ENCODE data around the gene TTC28. TPM values are rescaled to one million over a fixed set of nuclear protein-coding genes. Genes with fewer than 3 reads are reported as not detected.

The TTC28 gene
- total and polyA plus RNA-seq, 10 of the 15 experiments (the other 5 are each of a cell fraction or from before 2014, with no cell fraction given): 0.15 to 8.4 (median 1.4) TPM

DNA sequence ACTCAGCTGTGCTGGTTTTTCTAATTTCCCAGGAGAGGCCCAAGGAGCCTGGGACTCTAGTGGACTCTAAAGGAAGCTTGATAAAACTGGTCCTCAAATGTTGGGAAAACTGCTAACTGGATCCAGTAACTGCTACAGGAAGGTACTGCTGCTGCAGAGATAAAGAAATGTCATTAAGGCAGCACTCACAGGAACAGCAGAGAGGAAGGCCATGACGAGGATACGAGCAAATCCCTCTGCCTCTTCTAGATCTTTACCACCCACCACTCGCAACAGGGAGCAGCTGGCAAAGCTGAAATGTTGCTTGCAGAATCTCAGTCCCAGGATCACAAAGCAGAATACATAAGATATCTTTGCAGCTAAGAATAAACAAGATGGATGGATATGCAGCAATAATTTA, 23.5 kb downstream of the TTC28 start:
- FAIRE-seq (no peak), DNase-seq (ENCODE audit: low read depth, low spot score) (no peak), ATAC-seq (no peak)
- Histone ChIP-seq H3K36me3 (ENCODE audit: control insufficient read depth in 2 of 2, insufficient read depth in 2 of 2, low read length in 1 of 2) (no peaks in the 10 kb centered on the region), H2AFZ (ENCODE audit: control insufficient read depth, low read depth, low read length) (no peak overlapping the region), H3K4me2 (ENCODE audit: control insufficient read depth, insufficient read depth) (no peak overlapping the region), H3K27me3 (replicated peaks in 1 of 2; ENCODE audit: control insufficient read depth in 2 of 2, insufficient read depth in 2 of 2, low read length in 1 of 2) (peaks cover 0 to 2% of the 10 kb centered on the region in 2 experiments; a peak in 2 of 4 replicates), H3K4me3 (no peak overlapping the region), H3K4me1 (ENCODE audit: control insufficient read depth, insufficient read depth, low read length) (no peaks in the 10 kb centered on the region), H3K79me2 (ENCODE audit: control insufficient read depth, insufficient read depth, low read length) (no peaks in the 10 kb centered on the region), H3K9ac (ENCODE audit: control insufficient read depth, insufficient read depth, low read length) (no peak overlapping the region), H3K27ac (ENCODE audit: control insufficient read depth, insufficient read depth) (no peak overlapping the region), H3K9me3 (replicated peaks; ENCODE audit: control insufficient read depth, insufficient read depth, low read length) (no peaks in the 10 kb centered on the region), H4K20me1 (ENCODE audit: control insufficient read depth, insufficient read depth) (no peaks in the 10 kb centered on the region)
- ChIA-PET POLR2A (interaction anchor here (0.6 kb wide), 1 partner anchor 311 kb away, joined by 3 read pairs; no protein-coding TSS in a partner anchor), SMC1A (ENCODE audit: uncharacterized antibody, unreplicated experiment) (no interaction called here), RAD21 (ENCODE audit: unreplicated experiment) (no interaction called here), CTCF (no interaction called here)
- BruUV-seq (replicated peaks): no TSS peak
- intact Hi-C loops (cut with micrococcal nuclease; ENCODE audit: unreplicated experiment) (no loop called here), in situ Hi-C loops (cut with MboI) (no loop called here)
- WGBS (ENCODE audit: insufficient coverage, insufficient replicate concordance, low lambda C conversion rate, missing lambda C conversion rate): 60% methylated on average over 3 of the region's 3 CpGs
- TF ChIP-seq, protein P1, sequence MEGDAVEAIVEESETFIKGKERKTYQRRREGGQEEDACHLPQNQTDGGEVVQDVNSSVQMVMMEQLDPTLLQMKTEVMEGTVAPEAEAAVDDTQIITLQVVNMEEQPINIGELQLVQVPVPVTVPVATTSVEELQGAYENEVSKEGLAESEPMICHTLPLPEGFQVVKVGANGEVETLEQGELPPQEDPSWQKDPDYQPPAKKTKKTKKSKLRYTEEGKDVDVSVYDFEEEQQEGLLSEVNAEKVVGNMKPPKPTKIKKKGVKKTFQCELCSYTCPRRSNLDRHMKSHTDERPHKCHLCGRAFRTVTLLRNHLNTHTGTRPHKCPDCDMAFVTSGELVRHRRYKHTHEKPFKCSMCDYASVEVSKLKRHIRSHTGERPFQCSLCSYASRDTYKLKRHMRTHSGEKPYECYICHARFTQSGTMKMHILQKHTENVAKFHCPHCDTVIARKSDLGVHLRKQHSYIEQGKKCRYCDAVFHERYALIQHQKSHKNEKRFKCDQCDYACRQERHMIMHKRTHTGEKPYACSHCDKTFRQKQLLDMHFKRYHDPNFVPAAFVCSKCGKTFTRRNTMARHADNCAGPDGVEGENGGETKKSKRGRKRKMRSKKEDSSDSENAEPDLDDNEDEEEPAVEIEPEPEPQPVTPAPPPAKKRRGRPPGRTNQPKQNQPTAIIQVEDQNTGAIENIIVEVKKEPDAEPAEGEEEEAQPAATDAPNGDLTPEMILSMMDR (IDR thresholded peaks at IDR 0.05 in 2 of 3, conservative IDR thresholded peaks at IDR 0.05 in 1 of 3; ENCODE audit: control insufficient read depth in 2 of 3, extremely low read depth in 1 of 3, insufficient read depth in 1 of 3, low read depth in 3 of 3, low read length in 3 of 3): no peak
- TF ChIP-seq JUND (IDR thresholded peaks at IDR 0.05; ENCODE audit: low read depth, low read length) (no peak), SUPT20H (IDR thresholded peaks at IDR 0.05; ENCODE audit: borderline replicate concordance, control insufficient read depth, low read depth, low read length) (no peak), HDAC6 (IDR thresholded peaks at IDR 0.05; ENCODE audit: unreplicated experiment) (no peak)

DNA sequence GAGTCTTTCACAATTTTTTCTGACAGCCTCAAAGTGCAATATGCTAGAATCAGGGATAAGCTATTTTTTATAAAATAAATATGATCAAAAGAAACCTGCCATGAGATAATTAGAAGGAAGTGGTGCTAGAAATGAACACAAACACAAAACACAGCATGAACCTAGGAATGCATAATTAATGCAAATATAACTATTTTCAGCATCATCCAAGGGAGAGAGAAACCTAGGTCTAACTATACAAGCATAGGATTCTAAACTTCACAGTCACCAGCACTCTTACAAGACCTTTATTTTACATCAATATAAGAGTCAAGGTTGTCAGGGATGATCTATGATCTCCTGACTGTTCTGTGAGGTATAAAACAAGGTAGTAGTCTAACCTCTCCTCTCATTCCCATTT, 29.2 kb downstream of the TTC28 start:
- no peaks in the 10 kb centered on the region; a peak in 1 of 4 replicates for H3K27me3 ChIP-seq (replicated peaks in 1 of 2; ENCODE audit: control insufficient read depth in 2 of 2, insufficient read depth in 2 of 2, low read length in 1 of 2)
- H3K4me3 ChIP-seq: no peak overlapping the region
- ChIA-PET CTCF (no interaction called here), POLR2A (no interaction called here), RAD21 (ENCODE audit: unreplicated experiment) (no interaction called here), SMC1A (ENCODE audit: uncharacterized antibody, unreplicated experiment) (no interaction called here)
- no peak for FAIRE-seq
- no peak for ATAC-seq
- intact Hi-C loops (cut with micrococcal nuclease; ENCODE audit: unreplicated experiment): no loop called here
- no peaks in the 10 kb centered on the region for H3K9me3 ChIP-seq (replicated peaks; ENCODE audit: control insufficient read depth, insufficient read depth, low read length)
- no peak overlapping the region for H3K27ac ChIP-seq (ENCODE audit: control insufficient read depth, insufficient read depth)
- in situ Hi-C loops (cut with MboI): loop anchor here (5.0 kb wide), 1 partner anchor 42 kb away; no protein-coding TSS in a partner anchor
- H3K36me3 ChIP-seq (ENCODE audit: control insufficient read depth in 2 of 2, insufficient read depth in 2 of 2, low read length in 1 of 2): no peaks in the 10 kb centered on the region
- no peak overlapping the region for H3K9ac ChIP-seq (ENCODE audit: control insufficient read depth, insufficient read depth, low read length)
- DNase-seq (ENCODE audit: low read depth, low spot score): no peak
- H3K79me2 ChIP-seq (ENCODE audit: control insufficient read depth, insufficient read depth, low read length): no peaks in the 10 kb centered on the region
- BruUV-seq (replicated peaks): no TSS peak
- no peaks in the 10 kb centered on the region for H4K20me1 ChIP-seq (ENCODE audit: control insufficient read depth, insufficient read depth)
- H3K4me1 ChIP-seq (ENCODE audit: control insufficient read depth, insufficient read depth, low read length): no peaks in the 10 kb centered on the region
- H2AFZ ChIP-seq (ENCODE audit: control insufficient read depth, low read depth, low read length): no peak overlapping the region
- H3K4me2 ChIP-seq (ENCODE audit: control insufficient read depth, insufficient read depth): no peak overlapping the region
- no peak for TF ChIP-seq POU2F2 (IDR thresholded peaks at IDR 0.05; ENCODE audit: borderline replicate concordance, low read depth, low read length)
- TF ChIP-seq PAX5 (IDR thresholded peaks at IDR 0.05; ENCODE audit: borderline replicate concordance, low read depth, low read length): no peak
- no peak for TF ChIP-seq DPF2 (IDR thresholded peaks at IDR 0.05)
- no peak for TF ChIP-seq IKZF1 (conservative IDR thresholded peaks at IDR 0.05)
- TF ChIP-seq KAT2A (conservative IDR thresholded peaks at IDR 0.05; ENCODE audit: control insufficient read depth, low read depth, low read length): no peak
- TF ChIP-seq, protein P2, sequence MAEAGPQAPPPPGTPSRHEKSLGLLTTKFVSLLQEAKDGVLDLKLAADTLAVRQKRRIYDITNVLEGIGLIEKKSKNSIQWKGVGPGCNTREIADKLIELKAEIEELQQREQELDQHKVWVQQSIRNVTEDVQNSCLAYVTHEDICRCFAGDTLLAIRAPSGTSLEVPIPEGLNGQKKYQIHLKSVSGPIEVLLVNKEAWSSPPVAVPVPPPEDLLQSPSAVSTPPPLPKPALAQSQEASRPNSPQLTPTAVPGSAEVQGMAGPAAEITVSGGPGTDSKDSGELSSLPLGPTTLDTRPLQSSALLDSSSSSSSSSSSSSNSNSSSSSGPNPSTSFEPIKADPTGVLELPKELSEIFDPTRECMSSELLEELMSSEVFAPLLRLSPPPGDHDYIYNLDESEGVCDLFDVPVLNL (IDR thresholded peaks at IDR 0.05; ENCODE audit: low read depth, low read length): no peak
- no peak for TF ChIP-seq BMI1 (IDR thresholded peaks at IDR 0.05; ENCODE audit: borderline replicate concordance)
- TF ChIP-seq, protein P3, sequence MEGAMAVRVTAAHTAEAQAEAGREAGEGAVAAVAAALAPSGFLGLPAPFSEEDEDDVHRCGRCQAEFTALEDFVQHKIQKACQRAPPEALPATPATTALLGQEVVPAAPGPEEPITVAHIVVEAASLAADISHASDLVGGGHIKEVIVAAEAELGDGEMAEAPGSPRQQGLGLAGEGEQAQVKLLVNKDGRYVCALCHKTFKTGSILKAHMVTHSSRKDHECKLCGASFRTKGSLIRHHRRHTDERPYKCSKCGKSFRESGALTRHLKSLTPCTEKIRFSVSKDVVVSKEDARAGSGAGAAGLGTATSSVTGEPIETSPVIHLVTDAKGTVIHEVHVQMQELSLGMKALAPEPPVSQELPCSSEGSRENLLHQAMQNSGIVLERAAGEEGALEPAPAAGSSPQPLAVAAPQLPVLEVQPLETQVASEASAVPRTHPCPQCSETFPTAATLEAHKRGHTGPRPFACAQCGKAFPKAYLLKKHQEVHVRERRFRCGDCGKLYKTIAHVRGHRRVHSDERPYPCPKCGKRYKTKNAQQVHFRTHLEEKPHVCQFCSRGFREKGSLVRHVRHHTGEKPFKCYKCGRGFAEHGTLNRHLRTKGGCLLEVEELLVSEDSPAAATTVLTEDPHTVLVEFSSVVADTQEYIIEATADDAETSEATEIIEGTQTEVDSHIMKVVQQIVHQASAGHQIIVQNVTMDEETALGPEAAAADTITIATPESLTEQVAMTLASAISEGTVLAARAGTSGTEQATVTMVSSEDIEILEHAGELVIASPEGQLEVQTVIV (IDR thresholded peaks at IDR 0.05; ENCODE audit: borderline replicate concordance, partially characterized antibody): no peak
- no peak for TF ChIP-seq STAT3 (IDR thresholded peaks at IDR 0.05; ENCODE audit: low read depth, low read length)
- no peak for TF ChIP-seq SMC3 (IDR thresholded peaks at IDR 0.05; ENCODE audit: borderline replicate concordance, low read length)

All from GM12878 (cell line).